Effector memory CD4-positive, alpha-beta T cell (primary cell): Measurements from ENCODE around the gene BABAM2.

Experiments
- DNase-seq, 3 donors: peaks; one replicate each; pipeline ENCODE4 v3.0.0-alpha.2; 2020
- H3K27ac ChIP-seq: 2 replicates; pipeline ENCODE4 v1.7.0; 2013; ENCODE audit warnings: mild to moderate bottlenecking, low read length, moderate library complexity; ENCODE audit not compliant: insufficient read depth, poor library complexity, severe bottlenecking
- H3K27me3 ChIP-seq: replicated peaks from 2 replicates; pipeline ENCODE4 v1.7.0; 2013; ENCODE audit warnings: mild to moderate bottlenecking, low read length; ENCODE audit not compliant: insufficient read depth, control insufficient read depth, poor library complexity, severe bottlenecking
- H3K36me3 ChIP-seq: 2 replicates; pipeline ENCODE4 v1.7.0; 2013; ENCODE audit warnings: mild to moderate bottlenecking, low read length, moderate library complexity; ENCODE audit not compliant: control insufficient read depth, insufficient read depth
- H3K4me1 ChIP-seq: 2 replicates; pipeline ENCODE4 v1.7.0; 2013; ENCODE audit warnings: low read length, mild to moderate bottlenecking; ENCODE audit not compliant: control insufficient read depth, insufficient read depth, poor library complexity, severe bottlenecking
- H3K4me3 ChIP-seq: 2 replicates; pipeline ENCODE4 v1.7.0; 2013; ENCODE audit warnings: low read length, low read depth, mild to moderate bottlenecking; ENCODE audit not compliant: insufficient read depth, poor library complexity, severe bottlenecking
- H3K9me3 ChIP-seq: 2 replicates; pipeline ENCODE4 v1.7.0; 2013; ENCODE audit warnings: mild to moderate bottlenecking, low read length, moderate library complexity; ENCODE audit not compliant: control insufficient read depth

The BABAM2 gene

DNA sequence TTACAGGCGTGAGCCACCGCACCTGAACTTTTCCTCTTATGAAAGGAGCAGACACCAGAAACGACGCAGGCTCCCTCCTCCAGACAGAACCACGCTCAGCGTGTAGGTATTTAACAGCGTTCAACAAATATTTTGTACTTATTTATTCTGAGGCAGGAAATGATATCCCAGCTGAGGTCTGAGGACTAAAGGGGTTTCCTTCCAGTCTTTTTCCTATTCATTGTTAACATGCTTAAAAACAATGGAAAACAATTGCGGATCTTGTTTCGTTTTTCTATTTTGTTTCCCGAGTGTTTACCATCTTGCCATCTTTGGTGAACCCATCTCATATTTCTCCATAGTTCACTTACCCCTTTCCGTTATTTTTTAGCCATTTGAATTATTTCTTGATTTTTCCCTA, 458.4 kb downstream of the BABAM2 start:
- peaks cover 28% of the 10 kb centered on the region for H3K4me1 ChIP-seq
- H3K9me3 ChIP-seq = no peaks in the 10 kb centered on the region
- H3K4me3 ChIP-seq = no peak overlapping the region
- DNase-seq = no peak
- no peaks in the 10 kb centered on the region for H3K27me3 ChIP-seq
- H3K27ac ChIP-seq = no peak overlapping the region
- no peaks in the 10 kb centered on the region for H3K36me3 ChIP-seq

DNA sequence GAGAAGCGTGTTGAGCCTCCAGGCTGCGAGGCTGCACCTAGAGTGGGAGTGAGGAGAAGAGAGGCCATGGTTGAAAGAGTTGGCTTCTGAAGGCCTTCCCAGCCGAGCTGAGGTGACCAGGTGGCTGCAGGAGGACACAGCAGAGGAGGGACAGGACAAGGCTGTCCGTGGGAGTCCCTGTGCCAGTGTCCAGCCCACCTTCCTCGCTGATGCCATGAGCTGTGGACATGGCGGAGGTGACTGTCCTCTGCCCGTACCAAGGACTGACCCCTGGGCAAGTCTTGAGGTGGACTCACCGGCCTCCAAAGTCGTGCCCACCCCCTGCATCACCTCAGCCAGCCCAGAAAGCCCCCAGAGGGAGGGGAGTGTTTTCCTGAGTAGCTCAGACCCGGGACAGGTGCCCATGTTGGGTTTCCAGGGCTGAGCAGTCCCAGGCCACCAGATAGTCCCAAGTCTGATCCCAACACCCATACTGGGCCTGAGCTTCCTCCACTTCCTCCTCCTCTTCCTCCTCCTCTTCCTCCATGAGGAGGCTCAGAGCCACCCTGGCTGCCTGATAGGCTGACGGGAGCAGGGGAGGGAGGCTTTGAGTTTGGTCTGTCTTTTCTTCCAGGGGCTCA, 459.1 kb downstream of the BABAM2 start:
- no peak overlapping the region for H3K4me3 ChIP-seq
- H3K27me3 ChIP-seq = no peaks in the 10 kb centered on the region
- H3K4me1 ChIP-seq = peaks cover 28% of the 10 kb centered on the region
- no peak for DNase-seq
- H3K27ac ChIP-seq = no peak overlapping the region
- no peaks in the 10 kb centered on the region for H3K36me3 ChIP-seq
- no peaks in the 10 kb centered on the region for H3K9me3 ChIP-seq

DNA sequence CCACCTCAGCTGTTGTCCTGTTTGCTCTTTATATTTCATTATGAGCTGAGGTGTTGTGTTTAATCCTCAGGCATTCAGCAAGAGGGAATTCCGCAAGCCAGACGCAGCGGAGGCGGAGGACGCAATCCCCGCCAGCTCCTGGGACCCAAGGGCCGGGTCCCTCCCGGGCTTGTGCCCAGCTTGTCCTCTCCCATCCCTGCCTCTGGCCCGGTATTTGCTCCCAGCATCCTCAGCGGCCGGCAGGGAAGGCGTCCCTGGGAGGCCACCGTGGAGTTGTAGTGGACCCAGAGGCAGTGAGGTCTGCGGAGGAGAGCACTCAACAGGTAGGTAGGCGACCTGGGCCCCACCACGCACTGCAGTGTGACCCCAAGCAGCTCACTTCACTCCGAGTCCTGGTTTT, 459.7 kb downstream of the BABAM2 start:
- no peaks in the 10 kb centered on the region for H3K36me3 ChIP-seq
- no peak for DNase-seq

DNA sequence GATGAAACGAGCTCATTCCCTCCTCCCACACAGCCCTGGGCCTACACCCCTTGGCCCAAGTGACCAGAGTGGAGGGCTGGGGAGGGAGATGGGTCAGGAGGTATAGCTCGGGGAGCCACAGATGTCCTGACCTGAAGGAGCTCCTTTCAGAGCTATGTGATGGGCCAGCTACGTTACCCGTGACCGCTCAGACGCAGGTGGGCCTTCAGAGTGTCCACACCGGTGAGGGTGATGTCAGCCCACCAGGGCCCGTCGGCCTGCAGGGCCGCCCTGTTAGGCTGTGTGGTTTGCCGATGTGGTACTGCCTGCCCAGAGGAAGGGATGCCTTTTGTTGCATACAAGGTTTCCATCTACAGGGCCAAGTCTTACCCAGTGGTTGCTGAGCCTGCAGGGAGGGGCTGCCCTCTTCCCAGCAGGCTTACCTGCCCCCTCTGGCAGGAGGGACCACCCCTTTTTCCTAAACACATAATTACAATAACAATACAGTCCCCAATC, 460.3 kb downstream of the BABAM2 start:
- Histone ChIP-seq H3K4me3 (no peak overlapping the region), H3K27ac (no peak overlapping the region), H3K4me1 (peaks cover 31% of the 10 kb centered on the region), H3K27me3 (no peaks in the 10 kb centered on the region), H3K36me3 (no peaks in the 10 kb centered on the region), H3K9me3 (no peaks in the 10 kb centered on the region)
- no peak for DNase-seq

More for the DNA sequence above, 459.7 kb downstream of the BABAM2 start:
- H3K9me3 ChIP-seq = no peaks in the 10 kb centered on the region
- peaks cover 28% of the 10 kb centered on the region for H3K4me1 ChIP-seq
- H3K27me3 ChIP-seq = no peaks in the 10 kb centered on the region
- H3K27ac ChIP-seq = no peak overlapping the region
- no peak overlapping the region for H3K4me3 ChIP-seq

DNA sequence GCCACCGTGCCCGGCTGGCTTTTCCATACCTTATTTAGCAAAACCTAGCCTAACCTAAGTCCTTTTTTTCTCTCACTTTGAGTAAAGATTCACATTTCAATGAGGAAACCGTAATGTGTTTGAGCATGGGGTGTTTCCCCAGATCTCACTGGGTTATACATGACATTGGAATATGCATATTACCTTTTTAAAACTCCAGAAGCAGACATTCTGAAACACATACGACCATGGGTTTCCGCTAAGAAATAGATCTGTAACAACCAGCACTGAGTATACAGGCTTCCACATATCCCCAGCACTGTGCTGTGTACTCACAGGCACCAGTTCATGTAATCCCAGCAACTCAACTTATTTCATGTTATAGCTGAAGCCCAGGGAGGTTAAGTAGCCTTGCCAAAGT, 461.1 kb downstream of the BABAM2 start:
- no peaks in the 10 kb centered on the region for H3K36me3 ChIP-seq
- H3K4me3 ChIP-seq = no peak overlapping the region
- peaks cover 37% of the 10 kb centered on the region for H3K4me1 ChIP-seq

DNA sequence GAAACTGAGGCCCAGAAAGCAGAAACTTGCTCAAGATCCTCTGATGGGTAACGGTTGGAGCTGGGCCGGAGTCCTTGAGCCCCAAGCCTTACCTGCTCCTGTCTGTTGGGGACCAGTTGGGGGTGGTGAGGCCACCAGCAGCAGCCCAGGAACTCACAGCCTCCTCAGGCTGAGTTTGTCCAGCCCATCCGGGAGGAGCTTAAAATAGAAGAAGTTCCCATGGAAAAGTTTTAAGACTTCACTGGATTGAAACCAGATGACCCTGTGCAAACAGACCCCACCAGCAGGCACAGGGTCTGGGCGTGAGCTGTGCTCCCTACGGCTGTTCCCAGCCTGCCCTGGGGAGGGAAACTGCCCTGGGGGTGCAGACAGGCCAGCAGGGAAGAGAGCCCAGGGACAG, 461.6 kb downstream of the BABAM2 start:
- no peak overlapping the region for H3K27ac ChIP-seq
- no peak for DNase-seq
- H3K4me3 ChIP-seq = no peak overlapping the region
- no peaks in the 10 kb centered on the region for H3K9me3 ChIP-seq
- H3K4me1 ChIP-seq = peaks cover 33% of the 10 kb centered on the region
- H3K27me3 ChIP-seq = no peaks in the 10 kb centered on the region
- H3K36me3 ChIP-seq = no peaks in the 10 kb centered on the region

More for the DNA sequence above, 461.1 kb downstream of the BABAM2 start:
- no peak for DNase-seq
- H3K27me3 ChIP-seq = no peaks in the 10 kb centered on the region
- H3K9me3 ChIP-seq = no peaks in the 10 kb centered on the region
- no peak overlapping the region for H3K27ac ChIP-seq

DNA sequence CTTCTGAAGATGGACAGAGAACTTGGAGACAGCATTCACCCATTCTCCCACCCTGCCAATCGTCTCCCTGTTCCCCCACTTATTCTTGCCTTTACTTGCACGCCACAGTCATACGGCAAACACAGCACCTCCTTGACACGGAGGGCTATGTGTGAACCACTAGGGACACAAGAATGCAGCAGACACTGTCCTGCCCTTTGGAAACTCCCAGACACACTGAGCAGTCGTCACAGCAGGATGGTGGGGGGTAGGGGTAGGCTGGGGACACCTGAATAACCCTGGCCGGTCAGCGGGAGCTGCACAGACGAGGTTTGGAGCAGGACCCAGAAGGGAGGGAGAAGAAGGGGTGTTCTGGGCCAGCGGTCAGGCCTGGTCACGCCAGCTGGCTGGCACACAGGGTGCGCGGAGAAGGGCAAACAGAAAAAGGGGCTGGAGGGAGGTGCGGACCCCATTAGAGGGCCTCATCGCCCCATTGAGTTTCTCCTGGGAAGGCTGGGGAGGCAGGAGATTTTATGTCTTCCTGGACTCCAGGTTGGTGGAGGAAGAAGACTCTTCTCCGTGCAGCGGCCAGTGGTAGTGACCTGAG, 462.2 kb downstream of the BABAM2 start:
- no peaks in the 10 kb centered on the region for H3K27me3 ChIP-seq
- no peak for DNase-seq
- no peaks in the 10 kb centered on the region for H3K36me3 ChIP-seq
- H3K9me3 ChIP-seq = no peaks in the 10 kb centered on the region
- peaks cover 27% of the 10 kb centered on the region for H3K4me1 ChIP-seq
- no peak overlapping the region for H3K4me3 ChIP-seq
- H3K27ac ChIP-seq = no peak overlapping the region

DNA sequence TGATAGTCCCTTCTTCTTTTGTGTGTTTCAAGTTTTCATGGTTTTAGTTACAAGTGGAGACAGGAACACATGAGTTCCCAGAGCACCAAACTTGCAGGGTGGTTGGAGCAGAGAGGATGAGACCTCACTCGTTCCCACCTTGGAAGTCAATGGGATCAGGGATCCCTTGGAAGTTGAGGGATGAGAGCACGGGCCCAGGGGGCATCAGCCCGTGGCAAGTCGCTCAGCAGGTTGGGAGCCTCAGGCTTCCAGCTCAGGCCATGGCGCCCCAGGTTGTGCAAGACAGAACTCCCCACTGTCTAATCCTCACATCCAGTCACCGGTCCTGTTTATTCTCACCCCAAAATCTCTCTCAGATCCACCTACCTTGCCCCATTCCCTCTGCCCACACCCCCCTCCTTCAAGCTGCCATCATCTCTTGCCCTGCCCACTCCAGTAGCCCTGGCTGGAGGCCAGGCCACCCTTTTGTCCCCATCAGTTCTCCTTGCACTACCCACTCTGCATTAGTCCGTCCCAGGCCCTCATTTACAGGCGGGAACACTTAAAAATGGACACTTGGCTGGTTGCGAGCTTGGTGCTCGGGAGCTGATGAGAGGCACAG, 464.5 kb downstream of the BABAM2 start:
- H3K36me3 ChIP-seq = no peaks in the 10 kb centered on the region
- no peaks in the 10 kb centered on the region for H3K9me3 ChIP-seq
- no peak overlapping the region for H3K4me3 ChIP-seq
- peaks cover 29% of the 10 kb centered on the region for H3K4me1 ChIP-seq
- no peak for DNase-seq
- no peaks in the 10 kb centered on the region for H3K27me3 ChIP-seq
- H3K27ac ChIP-seq = no peak overlapping the region

DNA sequence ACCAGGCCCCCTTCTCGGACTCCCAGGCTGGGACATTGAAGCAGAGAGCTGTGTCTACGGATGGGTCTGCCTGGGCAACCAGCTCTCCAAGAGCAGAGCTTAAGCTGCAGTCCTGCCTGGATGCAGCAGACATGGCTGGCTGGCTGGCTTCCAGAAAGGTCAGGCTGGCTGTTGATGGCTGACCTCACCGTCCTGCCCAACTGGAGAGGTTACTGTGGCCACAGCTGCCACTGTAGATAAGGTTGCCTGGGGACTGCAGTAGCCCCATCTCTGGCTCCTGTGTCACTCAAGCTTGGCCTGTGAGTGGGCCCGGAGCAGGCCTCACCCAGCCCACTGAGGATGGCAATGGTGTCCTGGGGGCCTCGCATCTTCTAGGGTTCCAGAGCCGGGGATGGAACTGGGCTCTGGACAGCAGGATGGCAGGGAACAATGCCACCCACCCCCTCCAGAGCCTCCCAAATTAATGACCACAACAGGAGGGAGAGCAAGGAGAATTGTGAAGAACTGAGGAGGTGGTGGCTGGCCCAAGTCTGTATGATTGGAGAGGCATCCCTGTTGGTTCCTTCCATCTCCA, 465.1 kb downstream of the BABAM2 start:
- H3K9me3 ChIP-seq = no peaks in the 10 kb centered on the region
- no peaks in the 10 kb centered on the region for H3K36me3 ChIP-seq
- no peak overlapping the region for H3K4me3 ChIP-seq
- H3K27ac ChIP-seq = no peak overlapping the region
- no peaks in the 10 kb centered on the region for H3K27me3 ChIP-seq
- peaks cover 35% of the 10 kb centered on the region for H3K4me1 ChIP-seq
- DNase-seq = no peak
